Transverse colon (tissue), 4 donors: ENCODE data around the gene MOV10L1.

ENCODE experiments used
- CTCF ChIP-seq, 5 experiments: fragments of 200-600 bp in 3 of 5; fragments of 450-650 bp in 2 of 5; sonication (generic) in 3 of 5; IDR thresholded peaks; 1 replicate in 2 of 5; 2 replicates in 3 of 5; pipeline ENCODE4 v1.5.1; 2016 to 2017; ENCODE audit warnings: antibody characterized with exemption in 5 of 5, inconsistent platforms in 3 of 5, mild to moderate bottlenecking in 2 of 5, moderate library complexity in 1 of 5
- EP300 ChIP-seq: sonication (generic); formaldehyde crosslinking; IDR thresholded peaks from one replicate; pipeline ENCODE4 v1.6.1; 2017; ENCODE audit warnings: antibody characterized with exemption, low read depth
- POLR2A ChIP-seq: fragments of 450-650 bp; IDR thresholded peaks from one replicate; pipeline ENCODE4 v1.6.1; 2016; ENCODE audit warnings: antibody characterized with exemption, mild to moderate bottlenecking, moderate library complexity
- POLR2AphosphoS5 ChIP-seq, 3 donors: sonication (generic); formaldehyde crosslinking; IDR thresholded peaks; one replicate each; pipeline ENCODE4 v1.6.1; 2016; ENCODE audit warnings: antibody characterized with exemption in 3 of 3

- TF ChIP-seq CTCF (IDR thresholded peaks at IDR 0.05) = no peak
- no peak for TF ChIP-seq EP300
- no peak for TF ChIP-seq POLR2AphosphoS5 (IDR thresholded peaks at IDR 0.05)
- no peak for TF ChIP-seq POLR2A
Measured at GRCh38 chr22:50092342-50092741, 2.5 kb downstream of the MOV10L1 start.
